GM18498 (cell line): ENCODE results near the gene C1orf52.

Source experiments
- ATAC-seq: cut with Tn5 transposase; IDR thresholded peaks from one replicate; pipeline ENCODE4 v1.9.1; 2021; ENCODE audit warnings: mild to moderate bottlenecking, moderate library complexity; ENCODE audit not compliant: unreplicated experiment

The C1orf52 gene

DNA sequence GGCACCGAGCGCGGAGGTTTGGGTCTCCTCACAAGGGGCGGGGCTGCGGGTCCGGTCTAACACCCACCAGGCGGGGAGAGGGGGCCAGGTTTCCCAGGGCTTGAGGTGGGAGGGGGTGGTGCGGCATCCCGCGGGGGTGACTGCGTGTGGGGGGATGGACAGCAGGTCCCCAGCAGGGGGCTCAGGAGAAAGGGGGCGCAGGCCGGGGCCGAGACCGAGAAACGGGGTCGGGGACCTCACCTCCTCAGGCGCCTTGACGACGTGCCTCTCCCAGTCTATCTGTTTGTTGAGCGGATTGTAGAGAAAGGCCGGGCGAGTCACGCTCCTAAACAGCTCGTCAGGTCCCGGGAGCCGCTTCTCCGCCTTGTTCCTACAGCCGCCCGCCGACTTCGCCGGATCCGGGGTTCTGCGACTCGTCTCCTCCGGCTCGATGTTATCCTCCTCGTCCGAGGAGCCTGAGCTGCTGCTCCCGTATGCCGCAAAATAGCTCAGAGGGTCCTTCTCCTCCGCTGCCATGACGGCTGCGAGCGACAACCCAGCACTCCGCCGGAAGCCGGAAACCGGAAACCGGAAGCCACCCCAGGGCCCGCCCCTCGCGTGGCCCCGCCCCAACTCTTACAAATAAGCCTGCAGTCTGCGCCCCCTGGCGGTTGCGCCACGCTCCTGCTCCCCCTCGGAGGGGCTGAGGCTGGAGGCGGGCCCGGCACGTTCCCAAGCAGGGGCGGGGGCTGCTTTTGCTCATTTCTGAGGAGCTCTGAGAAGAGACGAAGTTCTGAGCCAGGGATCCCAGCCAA is at the start of gene C1orf52:
Gene C1orf52, minus strand, starts transcription at position 545 of the 794 bp plus-strand sequence. Its CDS starts 29 bp downstream, at position 516.
- peak; percentile 98 for ATAC-seq

DNA sequence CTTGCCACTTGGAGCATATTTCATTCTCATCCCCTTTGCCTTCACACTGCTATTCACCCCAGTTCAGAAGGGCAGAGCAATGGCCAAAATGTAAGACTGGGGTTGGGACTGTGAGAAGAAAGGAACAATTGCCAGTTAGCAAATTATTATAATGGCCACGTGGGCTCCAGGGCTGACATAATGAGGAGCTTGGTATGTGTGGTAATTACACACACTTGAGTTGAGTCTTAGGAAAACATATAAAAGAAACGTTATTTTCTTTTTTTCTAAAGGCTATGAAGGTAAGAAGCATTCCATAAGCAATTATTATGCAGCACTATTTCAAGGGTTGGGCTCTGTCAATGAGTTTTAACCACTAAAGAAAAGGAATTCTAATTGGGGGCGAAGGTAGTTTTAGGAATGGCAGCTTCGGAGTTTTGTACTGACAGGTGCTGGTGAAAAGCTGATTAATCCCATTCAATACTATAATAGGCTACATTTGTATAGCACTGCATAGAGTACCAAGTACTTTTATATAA is 49.4 kb upstream of the C1orf52 start:
- no peak for ATAC-seq

DNA sequence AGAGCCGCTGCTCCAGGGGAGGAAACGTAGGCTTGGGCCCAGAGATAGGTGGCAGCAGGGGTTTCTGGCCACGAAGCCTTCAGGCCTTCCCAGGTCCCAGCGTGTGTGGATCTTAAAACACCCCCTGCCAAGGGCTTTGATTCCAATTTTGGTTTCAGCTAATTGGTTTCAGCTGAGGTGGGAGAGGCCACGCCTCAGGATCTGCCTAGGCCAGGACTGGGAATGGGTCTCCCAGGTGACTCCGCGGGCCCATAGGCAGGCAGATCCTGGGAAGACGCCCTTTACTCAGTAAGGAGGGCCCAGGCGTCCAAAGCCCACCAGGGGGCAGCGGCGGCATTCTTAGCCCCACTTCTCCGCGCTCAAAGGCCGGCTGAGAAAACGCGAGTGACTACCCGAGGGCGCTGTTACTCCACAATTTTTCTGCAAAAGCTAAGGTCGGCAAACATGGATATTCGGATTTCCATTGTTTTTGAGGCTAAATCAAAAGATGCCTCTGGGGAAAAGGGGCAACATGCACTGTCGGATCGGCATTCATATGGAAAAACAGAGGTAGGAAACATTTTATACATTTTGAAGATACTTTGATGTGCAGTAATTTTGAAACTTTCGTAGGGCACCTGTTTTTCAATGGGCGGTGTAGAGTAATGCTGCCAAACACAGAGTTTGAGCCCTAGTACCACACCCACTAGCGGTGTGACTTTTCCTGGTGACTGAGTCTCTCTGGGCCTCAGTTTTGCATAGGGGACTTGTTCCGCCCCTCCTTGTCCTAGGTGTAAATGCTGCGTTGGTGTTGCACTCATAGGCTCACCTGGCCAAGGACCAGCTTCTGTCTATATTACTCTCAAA is 48.7 kb upstream of the C1orf52 start:
- peak; percentile 93 for ATAC-seq

DNA sequence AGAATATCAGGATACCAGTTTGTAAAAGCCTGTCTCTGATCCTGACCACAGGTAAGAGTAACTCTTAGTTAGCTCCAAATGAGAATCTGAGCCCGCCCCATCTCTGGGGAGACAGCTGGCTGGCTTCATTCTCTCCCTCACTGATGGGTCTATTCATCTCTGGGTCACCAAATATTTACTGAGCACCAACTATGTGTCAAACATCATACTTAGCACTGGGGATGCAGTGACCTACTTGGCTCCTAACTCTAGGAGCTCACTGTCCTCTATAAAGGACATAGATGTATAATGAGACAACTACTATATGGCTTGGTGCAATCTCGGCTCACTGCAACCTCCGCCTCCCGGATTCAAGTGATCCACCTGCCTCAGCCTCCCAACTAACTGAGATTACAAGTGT is 46.8 kb upstream of the C1orf52 start:
- no peak for ATAC-seq

DNA sequence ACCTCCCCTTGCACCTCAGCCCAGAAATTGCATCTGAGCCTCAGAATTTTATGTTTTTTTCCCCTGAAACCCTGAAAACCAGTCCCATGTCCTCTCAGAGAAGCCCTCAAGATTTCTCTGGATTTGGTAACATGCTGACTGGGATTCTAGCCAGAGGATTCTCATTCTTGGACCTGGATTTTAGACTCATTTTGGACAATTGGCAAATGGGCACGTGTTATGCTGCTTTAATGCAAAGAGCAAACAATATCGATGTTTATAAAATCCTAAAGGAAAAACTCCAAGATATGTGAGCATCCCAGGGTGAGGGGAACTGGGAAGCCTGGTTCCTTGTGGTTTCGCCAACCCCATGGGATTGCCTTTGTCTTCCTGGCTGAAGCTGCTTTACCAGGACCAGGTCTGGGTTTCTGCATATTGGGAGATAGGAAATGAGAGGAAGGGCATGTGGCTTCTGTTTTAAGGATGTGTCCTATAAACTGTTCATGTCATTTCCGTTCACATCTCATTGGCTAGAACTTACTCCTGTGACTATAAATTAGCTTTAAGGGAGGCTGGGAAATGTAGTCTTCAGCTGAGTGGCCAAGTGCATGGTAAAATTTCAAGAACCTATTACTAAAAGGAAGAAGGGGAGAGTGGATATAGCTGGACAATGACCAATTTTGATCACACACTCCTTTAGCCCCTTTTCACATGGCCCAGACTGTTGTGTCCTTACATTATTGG is 44.1 kb upstream of the C1orf52 start:
- no peak for ATAC-seq

DNA sequence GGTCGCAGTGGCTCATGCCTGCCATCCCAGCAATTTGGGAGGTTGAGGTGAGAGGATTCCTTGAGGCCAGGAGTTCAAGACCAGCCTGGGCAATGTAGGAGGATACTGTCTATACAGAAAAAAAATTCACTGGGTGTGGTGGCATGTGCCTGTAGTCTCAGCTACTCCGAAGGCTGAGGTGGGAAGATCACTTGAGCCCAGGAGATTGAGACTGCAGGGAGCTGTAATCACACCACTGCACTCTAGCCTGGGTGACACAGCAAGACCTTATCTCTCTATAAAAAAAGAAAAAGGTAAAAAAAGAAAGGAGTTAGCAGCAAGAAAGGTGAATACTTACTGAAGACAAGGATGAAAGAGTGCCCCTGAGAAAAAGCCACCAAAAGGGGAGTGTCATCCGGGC is 40.7 kb upstream of the C1orf52 start:
- ATAC-seq = no peak

DNA sequence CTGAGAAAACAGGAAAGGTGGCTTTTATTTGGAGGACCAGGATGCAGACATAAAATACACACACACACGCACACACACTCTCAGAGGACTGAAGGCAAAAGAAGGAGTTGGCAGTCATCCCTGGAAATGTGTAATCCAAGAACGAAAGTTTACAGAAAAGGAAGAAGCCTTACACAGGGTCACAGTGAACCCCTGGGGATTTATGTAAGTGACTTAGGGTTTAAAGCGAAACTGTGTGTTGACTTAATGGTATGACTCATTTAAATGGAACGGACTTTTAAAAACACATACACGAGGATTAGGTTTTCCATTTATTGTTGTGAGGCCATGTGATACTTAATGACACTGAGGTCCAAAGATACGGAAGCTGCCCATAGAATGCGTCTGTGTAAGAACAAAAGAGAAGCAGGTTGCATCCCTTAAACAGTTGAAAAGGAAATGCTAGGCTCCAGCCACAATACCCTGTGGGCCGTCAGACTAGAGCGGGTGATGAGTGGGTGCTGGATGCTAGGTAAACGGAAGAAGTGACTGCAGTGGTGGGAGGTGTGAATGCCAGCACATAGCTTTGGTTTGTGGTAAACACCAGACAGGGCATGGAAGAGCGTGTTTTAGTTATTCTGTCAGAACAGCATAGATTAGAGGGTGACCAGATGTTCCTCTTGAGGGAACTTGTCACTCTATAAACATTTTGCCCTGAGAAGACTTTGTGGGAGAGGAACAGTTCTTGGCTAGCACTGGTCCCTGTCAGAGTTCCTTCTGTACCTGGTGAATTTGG is 38.6 kb upstream of the C1orf52 start:
- ATAC-seq = peak; percentile 97

DNA sequence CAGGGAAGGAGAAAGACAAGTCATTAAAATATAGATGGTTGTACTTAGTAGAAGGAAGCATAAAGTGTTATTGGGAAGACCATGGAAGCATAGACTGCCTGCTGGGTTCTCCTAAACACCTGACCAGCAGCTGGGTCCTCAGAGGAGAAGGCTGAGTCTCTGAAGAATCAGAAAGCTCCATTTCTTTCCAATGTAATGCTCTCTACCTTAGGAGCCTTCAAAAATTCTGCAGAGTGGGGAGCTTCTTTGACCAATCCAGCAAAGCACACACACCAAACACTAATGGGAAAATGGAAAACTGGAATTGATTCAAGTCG is 38.0 kb upstream of the C1orf52 start:
- ATAC-seq = no peak

DNA sequence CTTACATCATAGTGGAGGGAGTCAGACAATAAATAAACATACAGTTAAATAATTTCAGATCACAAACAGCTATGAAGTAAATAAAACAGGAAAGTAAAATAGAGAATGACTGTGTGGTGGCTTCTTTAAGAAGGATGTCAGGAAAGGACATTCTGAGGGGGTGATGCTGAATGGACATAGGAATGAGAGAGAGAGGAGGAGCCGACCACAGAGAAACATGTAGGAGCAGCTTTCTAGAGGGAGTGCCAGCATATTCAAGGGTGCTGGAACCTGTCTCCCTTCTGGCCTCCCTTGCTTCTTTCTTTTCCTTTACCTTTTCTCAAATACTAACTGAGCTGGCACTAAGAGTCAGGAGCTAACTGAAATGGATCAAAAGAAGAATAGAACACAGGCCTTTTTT is 37.5 kb upstream of the C1orf52 start:
- no peak for ATAC-seq

DNA sequence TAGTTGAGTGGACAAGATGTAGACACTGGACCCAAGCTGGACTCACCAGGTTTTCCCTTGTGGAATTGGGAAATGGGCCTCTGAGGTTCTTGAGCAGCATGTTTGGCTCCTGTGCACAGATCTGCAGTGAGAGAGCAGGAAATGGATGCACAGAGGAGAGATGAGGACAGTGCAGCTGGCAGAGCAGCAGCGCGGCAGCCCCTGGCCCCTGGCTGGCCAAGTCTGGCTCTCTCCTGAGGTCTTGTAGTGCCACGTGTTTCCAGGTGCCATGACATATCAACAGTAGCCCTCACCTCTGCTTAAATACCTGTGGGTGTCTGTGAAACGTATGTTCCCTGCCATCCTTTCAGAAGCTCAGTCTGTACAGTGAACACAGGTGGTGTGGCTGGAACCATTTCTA is 36.2 kb upstream of the C1orf52 start:
- ATAC-seq = no peak

DNA sequence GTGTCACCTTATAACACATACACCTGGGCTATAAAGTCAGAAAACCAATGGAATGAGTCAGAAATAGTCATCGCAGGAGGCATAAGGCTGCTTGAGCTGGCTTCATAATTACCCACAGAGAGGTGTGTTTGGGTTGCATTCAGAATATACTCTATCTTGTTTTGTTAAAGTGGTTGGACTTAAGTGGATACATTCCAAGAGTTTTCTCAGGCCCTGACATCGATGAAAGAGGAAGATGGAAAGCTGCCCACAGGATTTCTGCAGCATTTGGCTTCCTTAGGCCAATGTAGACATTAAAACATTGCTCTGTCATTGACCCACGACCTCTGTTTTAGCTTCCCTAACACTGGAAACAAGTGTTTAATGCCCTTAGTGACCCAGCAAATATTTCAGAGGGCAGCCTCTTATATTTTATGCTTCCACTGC is 35.6 kb upstream of the C1orf52 start:
- ATAC-seq = no peak

DNA sequence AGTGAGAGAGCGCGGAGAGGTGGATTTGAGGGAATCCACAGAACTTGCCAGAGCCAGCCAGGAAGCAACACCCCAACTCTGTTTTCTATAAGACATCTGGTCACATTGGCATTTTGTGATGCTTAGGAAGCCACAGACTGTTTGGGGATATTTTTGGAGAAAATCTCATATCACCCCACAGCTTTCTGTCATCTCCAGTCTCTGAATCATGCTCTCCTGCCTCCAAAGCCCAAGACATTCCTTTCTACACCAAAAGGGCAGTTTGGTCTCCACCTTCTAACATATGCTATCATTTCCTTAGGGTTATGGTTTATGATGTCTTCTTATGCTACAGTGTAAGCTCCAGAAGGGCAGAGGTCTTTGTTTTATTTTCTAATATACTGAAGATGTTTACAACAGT is 31.4 kb upstream of the C1orf52 start:
- no peak for ATAC-seq

DNA sequence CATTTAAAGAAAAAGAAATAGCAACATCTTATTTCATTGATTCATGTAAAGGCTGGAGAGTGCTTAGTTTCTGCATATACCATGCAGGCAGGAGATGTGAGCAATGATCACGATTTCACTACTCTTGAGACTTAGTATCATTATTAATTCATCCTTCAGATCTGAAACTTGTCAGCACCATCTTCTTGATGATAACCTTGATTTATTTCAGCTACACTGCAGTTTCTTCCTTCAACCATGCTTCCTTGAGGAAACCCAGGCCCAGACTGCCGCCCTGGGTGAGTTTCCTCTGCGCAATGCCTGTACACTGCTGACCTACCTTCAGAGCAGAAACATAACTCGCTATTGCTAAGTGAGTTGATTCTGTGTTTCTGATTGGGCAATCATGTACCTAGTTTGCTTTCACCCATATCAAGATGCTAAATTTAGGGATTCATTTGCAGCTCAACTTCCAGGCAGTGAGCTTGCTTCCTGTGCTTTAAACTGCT is 30.4 kb upstream of the C1orf52 start:
- ATAC-seq = no peak

DNA sequence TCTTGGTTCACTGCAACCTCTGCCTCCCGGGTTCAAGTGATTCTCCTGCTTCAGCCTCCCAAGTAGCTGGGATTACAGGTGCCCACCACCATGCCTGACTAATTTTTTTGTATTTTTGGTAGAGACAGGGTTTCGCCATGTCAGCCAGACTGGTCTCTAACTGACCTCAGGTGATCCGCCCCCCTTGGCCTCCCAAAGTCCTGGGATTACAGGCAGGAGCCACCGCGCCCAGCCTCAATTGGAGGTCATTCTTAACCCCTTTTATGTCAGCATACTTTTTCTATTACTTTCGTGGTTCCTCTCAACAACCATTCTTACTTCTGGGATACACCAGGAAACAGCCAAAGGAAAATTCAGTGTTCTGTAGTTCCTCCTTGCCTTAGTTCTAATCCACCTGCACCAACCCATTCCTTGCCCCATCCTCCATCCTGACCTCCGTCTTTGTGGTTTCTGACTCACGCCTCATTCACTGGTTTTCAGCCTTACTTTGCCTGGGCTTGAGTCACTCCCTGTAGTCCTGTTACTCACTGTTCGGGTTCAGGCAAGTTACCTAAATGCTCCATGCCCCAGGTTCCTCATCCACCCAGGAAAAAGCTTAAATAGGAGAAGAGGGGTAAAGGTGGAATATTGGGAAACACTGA is 29.9 kb upstream of the C1orf52 start:
- ATAC-seq = no peak

DNA sequence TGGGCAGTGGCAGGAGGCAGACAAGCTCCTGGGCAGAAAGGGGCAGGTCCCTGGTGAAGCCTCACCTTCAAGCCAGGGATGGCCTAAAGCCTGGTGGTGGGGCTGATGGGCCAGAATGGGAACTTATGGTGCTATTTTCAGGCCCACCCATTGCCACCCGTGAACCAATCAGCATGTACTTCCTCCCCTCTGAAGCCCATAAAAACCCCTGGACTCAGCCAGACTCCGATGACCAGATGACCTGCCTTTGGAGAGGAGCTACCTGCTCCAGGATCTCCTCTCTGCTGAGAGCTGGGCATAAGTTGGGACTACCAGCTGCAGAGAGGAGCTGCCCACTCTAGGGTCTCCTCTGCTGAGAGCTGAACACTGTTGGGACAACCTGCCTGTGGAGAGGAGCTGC is 24.7 kb upstream of the C1orf52 start:
- no peak for ATAC-seq

DNA sequence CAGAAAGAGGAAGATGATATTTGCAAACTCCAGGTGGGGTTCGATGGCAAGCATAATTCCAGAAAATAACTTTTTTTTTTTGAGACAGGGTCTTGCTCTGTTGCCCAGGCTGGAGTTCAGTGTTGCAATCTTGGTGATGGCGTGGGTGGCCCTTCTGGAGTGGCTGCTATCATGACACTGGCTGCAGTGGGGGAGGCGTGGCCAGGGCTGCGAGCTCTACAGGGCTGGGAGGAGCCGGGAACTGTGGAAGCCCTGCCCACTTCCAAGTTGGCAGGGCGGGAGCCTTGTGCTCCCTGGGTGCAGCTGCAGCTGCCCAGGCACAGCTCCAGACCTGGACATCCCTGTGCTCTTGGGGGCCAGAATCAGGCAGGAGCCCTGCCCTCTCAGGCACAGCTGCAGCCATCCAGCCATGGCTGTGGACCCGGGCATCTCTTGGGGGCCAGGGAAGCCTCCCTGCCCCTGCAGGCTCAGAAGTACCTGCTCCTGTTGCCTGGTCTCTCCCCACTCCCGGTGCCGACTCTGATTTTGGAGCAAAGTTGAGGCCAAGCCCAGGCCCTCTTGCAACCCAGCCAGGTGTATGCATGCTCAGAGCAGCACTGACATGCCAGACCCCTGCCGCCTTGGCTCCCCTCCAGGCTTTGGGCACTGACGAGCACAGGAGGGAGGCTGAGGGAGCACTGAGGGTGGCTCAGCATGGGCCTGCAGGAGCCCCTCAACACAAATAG is 24.2 kb upstream of the C1orf52 start:
- ATAC-seq = no peak

DNA sequence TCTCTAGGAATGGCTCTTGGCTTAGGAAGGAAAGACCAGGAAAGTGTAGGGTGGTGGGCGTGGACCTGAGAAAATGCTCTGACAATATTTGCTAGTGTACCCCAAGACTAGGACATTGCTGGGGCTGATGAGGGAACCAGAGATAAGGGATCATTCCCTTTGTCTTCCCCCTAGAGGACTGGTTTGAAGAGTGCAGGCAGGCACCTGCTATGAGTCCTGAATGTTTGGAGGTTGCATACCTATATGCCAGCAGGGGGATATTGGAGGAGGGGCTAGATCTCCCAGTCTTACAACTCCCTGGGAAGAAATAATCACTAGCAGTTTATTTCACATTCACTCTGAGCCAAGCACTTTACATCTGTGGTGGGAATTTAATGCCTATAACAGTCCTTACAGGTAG is 23.0 kb upstream of the C1orf52 start:
- ATAC-seq = no peak

DNA sequence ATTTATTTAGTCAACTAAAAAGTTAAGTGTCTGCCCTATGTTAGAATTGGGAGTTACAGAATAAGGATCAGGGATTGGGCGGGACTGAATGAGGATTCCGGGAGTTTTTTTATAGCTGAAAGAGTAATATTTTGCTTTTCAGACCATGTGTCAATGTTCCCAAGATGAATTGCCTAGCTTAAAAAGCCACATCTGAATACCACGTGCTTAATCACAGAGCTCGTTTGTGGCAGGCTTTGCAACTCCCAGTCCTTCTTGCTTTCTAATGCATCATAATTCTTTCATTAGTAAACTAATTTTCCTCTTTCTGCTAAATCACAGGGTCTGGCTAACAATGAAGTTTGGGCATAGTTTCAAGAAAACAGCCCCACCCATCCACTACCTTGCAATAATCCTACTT is 21.2 kb upstream of the C1orf52 start:
- ATAC-seq = no peak

DNA sequence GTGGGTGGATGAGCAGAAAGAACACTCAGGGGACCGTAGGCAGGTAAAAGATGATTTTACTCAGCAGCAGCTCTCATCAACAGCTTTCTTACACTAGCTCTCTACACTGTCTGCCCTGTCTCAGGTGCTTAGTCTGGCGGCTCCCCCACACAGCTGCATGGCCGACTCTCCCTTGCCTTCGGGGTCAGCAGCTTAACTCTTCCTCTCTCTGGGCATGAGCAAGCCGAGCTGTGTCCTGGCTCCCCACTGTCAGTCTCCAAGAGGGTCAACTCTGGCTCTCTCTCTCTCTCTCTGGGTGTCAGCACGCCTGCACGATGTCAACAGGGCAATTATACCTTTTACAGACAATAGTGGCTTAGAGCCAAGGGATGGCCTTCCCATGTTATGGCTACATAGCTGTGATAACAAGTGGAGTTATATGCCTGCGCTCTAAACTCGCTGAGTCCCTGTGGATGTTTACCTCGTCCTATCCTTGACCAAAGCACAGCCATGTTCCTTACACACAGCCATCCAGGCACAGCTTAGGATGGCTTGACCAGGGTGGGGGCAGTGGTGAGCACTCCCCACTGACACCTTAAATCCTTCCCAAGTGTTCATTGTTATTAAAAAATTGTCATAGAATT is 20.1 kb upstream of the C1orf52 start:
- ATAC-seq = no peak
